HG03196 (cell line): ENCODE data around the gene EEF2KMT.

Source experiments
- ATAC-seq: cut with Tn5 transposase; IDR thresholded peaks from one replicate; pipeline ENCODE4 v1.9.1; 2021; ENCODE audit not compliant: unreplicated experiment

Gene EEF2KMT

DNA sequence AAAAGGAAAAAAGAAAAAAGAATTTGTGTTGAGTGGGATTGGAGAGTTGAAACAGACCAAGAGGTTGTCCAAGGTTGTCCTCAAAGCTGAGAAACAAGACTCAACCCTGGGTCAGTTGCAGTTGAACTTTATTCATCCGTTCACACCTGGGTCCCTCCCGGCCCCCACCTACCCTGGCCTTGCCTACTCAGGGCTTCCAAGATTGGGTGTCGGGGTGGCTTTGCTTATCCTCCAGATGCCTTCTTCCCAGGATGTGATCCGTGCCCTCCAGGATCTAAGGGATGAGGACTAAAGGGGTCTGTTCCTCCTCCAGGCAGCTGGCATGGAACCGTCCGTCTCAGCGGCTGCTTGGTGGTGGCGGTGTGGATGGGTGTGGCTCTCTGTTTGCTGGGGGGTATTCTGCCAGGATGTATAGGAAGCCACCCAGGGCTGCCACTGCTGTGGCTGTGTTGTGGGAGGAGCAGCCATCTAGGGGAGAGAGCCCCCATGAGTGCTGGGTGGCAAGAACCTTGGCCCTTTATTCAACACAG lies 53.5 kb downstream of the EEF2KMT start:
- no peak for ATAC-seq

DNA sequence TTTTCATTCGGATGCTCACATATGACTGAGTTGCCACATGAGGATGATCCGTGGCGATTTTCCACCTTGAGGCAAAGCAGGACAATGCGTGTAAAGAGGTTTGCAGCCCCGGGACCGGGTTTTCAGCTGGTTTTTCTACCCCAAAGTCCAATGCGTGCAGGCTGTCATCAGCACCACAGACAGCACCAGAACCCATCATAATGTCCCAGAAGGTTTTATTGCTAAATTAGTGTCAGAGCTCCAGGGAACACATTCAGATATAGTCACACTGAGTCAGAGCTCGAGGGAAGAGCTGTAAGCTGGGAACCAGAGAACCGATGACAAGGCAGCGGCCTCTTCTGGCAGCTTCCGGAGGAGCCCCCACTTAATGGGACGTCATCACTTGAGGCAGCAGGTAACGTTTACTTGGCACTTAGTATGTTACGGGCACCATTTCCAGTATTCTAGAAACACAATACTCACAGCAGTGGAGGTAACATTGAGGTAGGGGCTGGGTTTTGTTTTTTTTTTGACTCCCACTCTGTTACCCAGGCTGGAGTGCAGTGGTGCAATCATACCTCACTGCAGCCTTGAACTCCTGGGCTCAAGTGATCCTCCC lies 54.9 kb downstream of the EEF2KMT start:
- no peak for ATAC-seq

DNA sequence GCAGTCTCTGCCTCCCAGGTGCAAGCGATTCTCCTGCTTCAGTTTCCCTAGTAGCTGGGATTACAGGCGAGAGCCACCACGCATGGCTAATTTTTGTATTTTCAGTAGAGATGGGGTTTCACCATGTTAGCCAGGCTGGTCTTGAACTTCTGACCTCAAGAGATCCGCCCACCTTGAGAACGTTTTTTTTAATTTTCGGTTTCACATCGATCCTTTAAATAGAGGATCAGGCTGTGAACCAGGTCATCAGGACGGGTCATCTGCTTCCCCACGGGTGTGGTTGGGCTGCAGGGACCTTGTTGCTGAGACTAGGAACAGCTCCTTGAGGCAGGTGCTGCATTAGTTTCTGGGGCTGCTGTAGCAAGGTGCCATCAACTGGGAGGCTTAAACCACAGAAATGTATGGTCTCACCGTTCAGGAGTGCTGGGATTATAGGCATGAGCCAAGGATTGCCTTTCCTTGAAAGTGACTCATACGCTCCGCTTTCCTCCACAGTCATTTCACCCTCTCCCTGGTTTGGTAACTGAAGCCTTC lies 55.9 kb downstream of the EEF2KMT start:
- ATAC-seq: peak; percentile 53

DNA sequence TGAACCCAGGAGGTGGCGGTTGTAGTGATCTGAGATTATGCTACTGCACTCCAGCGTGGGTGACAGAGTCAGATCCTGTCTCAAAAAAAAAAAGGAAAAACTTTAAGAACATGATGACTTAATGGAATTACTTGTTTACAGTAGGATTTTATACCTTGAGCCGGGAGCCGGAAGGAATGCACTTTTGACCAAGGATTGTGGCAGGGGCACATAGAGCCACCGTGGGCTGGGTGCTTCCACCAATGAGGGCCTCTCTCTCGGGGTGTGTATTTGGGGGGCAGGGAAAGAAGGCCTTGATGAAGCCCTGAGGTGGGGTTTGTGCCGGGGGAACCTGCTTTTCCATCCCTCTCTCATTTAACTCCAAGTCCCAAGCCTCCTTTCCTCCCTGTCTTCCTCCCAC lies 57.1 kb downstream of the EEF2KMT start:
- no peak for ATAC-seq

DNA sequence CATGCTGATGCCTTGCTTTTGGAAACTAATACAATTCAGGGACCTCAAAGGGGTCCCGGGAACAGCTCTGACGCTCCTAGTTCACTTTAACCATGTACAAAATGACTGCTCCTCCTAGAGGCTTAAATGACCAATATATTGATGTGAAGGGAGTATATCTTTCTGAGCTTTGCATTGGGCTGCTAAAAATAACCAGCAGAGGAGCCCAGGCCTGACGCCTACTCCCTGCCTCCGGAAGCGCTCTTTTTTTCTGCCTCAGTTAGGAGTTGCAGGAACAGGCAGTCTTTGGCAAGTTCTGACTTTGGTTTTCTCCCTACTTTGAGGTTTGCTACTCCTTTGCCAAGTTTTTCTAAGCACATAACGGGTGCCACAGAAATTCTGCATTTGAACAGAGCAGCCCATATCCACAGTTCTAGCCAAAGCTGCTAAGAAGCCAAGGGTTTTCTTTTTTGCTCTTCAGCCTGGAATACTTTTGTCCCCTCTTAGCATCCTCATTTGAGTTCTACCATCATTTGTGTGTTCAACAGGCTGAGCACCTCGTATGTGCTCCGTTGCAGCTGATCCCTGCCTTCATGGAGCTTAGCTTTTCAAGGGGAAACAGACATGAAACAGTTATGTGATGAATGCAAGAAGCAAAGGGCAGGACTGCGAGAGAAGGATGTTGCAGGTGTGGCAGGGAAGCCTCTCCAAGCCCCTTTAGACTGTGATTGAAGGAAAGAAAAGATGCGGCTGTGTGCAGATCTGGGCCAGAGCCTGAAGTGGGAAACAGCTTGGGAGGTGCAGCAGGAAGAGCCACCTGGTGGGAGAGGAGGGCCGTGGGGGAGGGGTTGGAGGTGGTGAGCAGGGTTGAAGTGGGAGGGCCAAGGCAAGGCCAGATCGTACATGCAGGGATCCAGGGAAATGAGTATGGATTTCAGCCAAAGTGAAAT lies 61.1 kb downstream of the EEF2KMT start:
- ATAC-seq: no peak

DNA sequence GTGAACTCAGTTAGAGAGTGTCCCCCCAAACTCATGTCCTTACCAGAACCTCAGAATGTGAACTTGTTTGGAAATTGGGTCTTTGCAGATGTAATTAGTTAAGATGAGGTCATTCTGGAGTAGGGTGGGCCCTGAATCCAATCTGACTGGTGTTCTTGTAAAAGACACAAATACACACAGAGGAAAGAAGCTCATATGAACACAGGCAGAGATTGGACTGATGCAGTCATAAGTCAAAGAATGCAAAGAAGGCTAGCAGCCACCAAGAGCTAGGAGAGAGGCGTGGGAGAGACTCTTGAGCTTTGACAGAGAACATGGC lies 61.7 kb downstream of the EEF2KMT start:
- ATAC-seq: no peak
